H7 (cell line): Measurements from ENCODE around the gene AMFR. TPM values are rescaled to one million over a fixed set of nuclear protein-coding genes. Genes with fewer than 3 reads are reported as not detected.

ENCODE experiments used
- DNase-seq: peaks from one replicate; pipeline ENCODE4 v3.0.0; 2012
- H3K27me3 ChIP-seq: 2 replicates; pipeline ENCODE4 v1.6.0; 2011; ENCODE audit warnings: mild to moderate bottlenecking, low read length; ENCODE audit not compliant: control insufficient read depth, insufficient read depth
- H3K36me3 ChIP-seq: replicated peaks from 2 replicates; pipeline ENCODE4 v1.5.1; 2011; ENCODE audit warnings: low read length; ENCODE audit not compliant: control insufficient read depth, insufficient read depth
- H3K4me3 ChIP-seq: 2 replicates; pipeline ENCODE4 v1.5.1; 2011; ENCODE audit warnings: low read depth, mild to moderate bottlenecking, control low read depth, low read length, moderate library complexity; ENCODE audit not compliant: insufficient read depth
- total RNA-seq: library from RNA; depleted of rRNA; stranded (reverse); fragments of >200 nt; shearing (Covaris generic); gene quantifications from 2 replicates; pipeline ENCODE4 v1.2.3, GENCODE V29; 2014; rRNA removed

AMFR gene
- total RNA-seq, 1 experiment from 2014 or later, result 91.1 TPM

- Histone ChIP-seq H3K36me3 (no peaks in the 10 kb centered on the region), H3K27me3 (no peaks in the 10 kb centered on the region; the same call in 1 of the 2 replicates), H3K4me3 (no peak overlapping the region)
- DNase-seq, result no peak
Observed at GRCh38 chr16:56320811-56321558, 104.4 kb downstream of the AMFR start.

GRCh38 chr16:56320056-56320455 is 105.3 kb downstream of the AMFR start:
- no peak for DNase-seq
- Histone ChIP-seq H3K27me3 (no peaks in the 10 kb centered on the region; the same call in 1 of the 2 replicates), H3K36me3 (no peaks in the 10 kb centered on the region), H3K4me3 (no peak overlapping the region)

- no peak for DNase-seq
- no peaks in the 10 kb centered on the region for H3K36me3 ChIP-seq
- no peak overlapping the region for H3K4me3 ChIP-seq
- no peaks in the 10 kb centered on the region; the same call in 1 of the 2 replicates for H3K27me3 ChIP-seq
Observed at GRCh38 chr16:56319376-56319775, 106.0 kb downstream of the AMFR start.

GRCh38 chr16:56318827-56319140 is 106.6 kb downstream of the AMFR start:
- no peak for DNase-seq
- Histone ChIP-seq H3K4me3 (no peak overlapping the region), H3K27me3 (no peaks in the 10 kb centered on the region; the same call in 1 of the 2 replicates), H3K36me3 (no peaks in the 10 kb centered on the region)

GRCh38 chr16:56317998-56318826 is 107.1 kb downstream of the AMFR start:
- H3K27me3 ChIP-seq, result no peaks in the 10 kb centered on the region; the same call in 1 of the 2 replicates
- H3K4me3 ChIP-seq, result peak overlapping the region; percentile 33
- H3K36me3 ChIP-seq, result no peaks in the 10 kb centered on the region
- peak; percentile 98 for DNase-seq

GRCh38 chr16:56316545-56316944 is 108.8 kb downstream of the AMFR start:
- H3K36me3 ChIP-seq, result no peaks in the 10 kb centered on the region
- peak; percentile 81 for DNase-seq
- no peaks in the 10 kb centered on the region; the same call in 1 of the 2 replicates for H3K27me3 ChIP-seq
- no peak overlapping the region for H3K4me3 ChIP-seq

GRCh38 chr16:56315955-56316354 is 109.4 kb downstream of the AMFR start:
- Histone ChIP-seq H3K27me3 (no peaks in the 10 kb centered on the region; the same call in 1 of the 2 replicates), H3K4me3 (no peak overlapping the region), H3K36me3 (no peaks in the 10 kb centered on the region)
- no peak for DNase-seq

GRCh38 chr16:56314244-56314850 is 111.0 kb downstream of the AMFR start:
- no peak for DNase-seq
- Histone ChIP-seq H3K27me3 (no peaks in the 10 kb centered on the region; the same call in 1 of the 2 replicates), H3K36me3 (no peaks in the 10 kb centered on the region), H3K4me3 (no peak overlapping the region)

GRCh38 chr16:56312556-56312955 is 112.8 kb downstream of the AMFR start:
- no peaks in the 10 kb centered on the region; the same call in 1 of the 2 replicates for H3K27me3 ChIP-seq
- H3K36me3 ChIP-seq, result no peaks in the 10 kb centered on the region
- H3K4me3 ChIP-seq, result no peak overlapping the region
- DNase-seq, result no peak

- no peak overlapping the region for H3K4me3 ChIP-seq
- H3K27me3 ChIP-seq, result no peaks in the 10 kb centered on the region
- no peaks in the 10 kb centered on the region; the same call in 1 of the 2 replicates for H3K36me3 ChIP-seq
- no peak for DNase-seq
Observed at GRCh38 chr16:56312028-56312300, 113.4 kb downstream of the AMFR start.

Other genes starting within 250 kb of the AMFR start
- 3.8 and 4.8 TPM in 2 replicates for gene GNAO1, start 234.1 kb downstream of the AMFR start, total RNA-seq
- 158 and 160 TPM in 2 replicates for gene NUDT21, start 25.8 kb upstream of the AMFR start, total RNA-seq
- gene OGFOD1, start 26.0 kb upstream of the AMFR start, total RNA-seq, result 70.2 and 74.1 TPM in 2 replicates
- 22.2 and 38.8 TPM in 2 replicates for gene BBS2, start 94.5 kb upstream of the AMFR start, total RNA-seq
- not detected in 2 replicates for gene MT4, start 139.5 kb upstream of the AMFR start, total RNA-seq
- gene MT3, start 164.0 kb upstream of the AMFR start, total RNA-seq, result 0.31 TPM in 1 of 2 replicates, not detected in the other
- 31.9 and 36.9 TPM in 2 replicates for gene MT2A, start 183.0 kb upstream of the AMFR start, total RNA-seq
- gene MT1E, start 200.2 kb upstream of the AMFR start, total RNA-seq, result 22.3 and 35.8 TPM in 2 replicates
- 0.80 and 0.81 TPM in 2 replicates for gene MT1M, start 207.1 kb upstream of the AMFR start, total RNA-seq
- gene MT1A, start 213.1 kb upstream of the AMFR start, total RNA-seq, result 1.1 TPM in 1 of 2 replicates, not detected in the other
- gene MT1B, start 226.3 kb upstream of the AMFR start, total RNA-seq, result not detected in 2 replicates
- gene MT1F, start 232.4 kb upstream of the AMFR start, total RNA-seq, result 11.8 and 13.4 TPM in 2 replicates
- gene MT1G, start 242.5 kb upstream of the AMFR start, total RNA-seq, result 20.3 and 38.1 TPM in 2 replicates
- 3.0 and 3.8 TPM in 2 replicates for gene MT1H, start 244.3 kb upstream of the AMFR start, total RNA-seq